ENCODE measurements around the gene SNTB2. TPM values are rescaled to one million over a fixed set of nuclear protein-coding genes. Genes with fewer than 3 reads are reported as not detected.

The SNTB2 gene
- total RNA-seq, 1 donor from 2014 or later: 22.9 TPM

GRCh38 chr16:69309316-69309715 is 122.4 kb downstream of the SNTB2 start:
- H3K4me2 ChIP-seq: no peak overlapping the region
- Mint-ChIP-seq H3K4me1 (peaks cover 18% of the 10 kb centered on the region), H3K27me3 (ENCODE audit: insufficient read depth, low read depth) (peaks cover 3% of the 10 kb centered on the region), H3K27ac (no peak overlapping the region), H3K36me3 (peaks cover 8% of the 10 kb centered on the region), H3K9me3 (no peaks in the 10 kb centered on the region), H3K4me3 (no peak overlapping the region)
- peaks cover 26% of the 10 kb centered on the region for H3F3A ChIP-seq (ENCODE audit: low read depth)
- H3K9ac ChIP-seq: no peak overlapping the region
- H3K27me3 ChIP-seq: no peaks in the 10 kb centered on the region
- H3K27ac ChIP-seq: no peak overlapping the region
- H3K79me2 ChIP-seq (ENCODE audit: low read depth): peaks cover 28% of the 10 kb centered on the region
- H3K36me3 ChIP-seq: no peaks in the 10 kb centered on the region
- H3K4me1 ChIP-seq: no peaks in the 10 kb centered on the region
- no peak for DNase-seq (ENCODE audit: low spot score)
- H3K9me3 ChIP-seq (ENCODE audit: low read depth): no peaks in the 10 kb centered on the region
- H4K20me1 ChIP-seq (ENCODE audit: low read depth): peaks cover 13% of the 10 kb centered on the region
- no peak overlapping the region for H3K4me3 ChIP-seq
- H2AFZ ChIP-seq (replicated peaks): no peak overlapping the region
- no peak for TF ChIP-seq EZH2phosphoT487 (IDR thresholded peaks at IDR 0.05)
- TF ChIP-seq CTCF (IDR thresholded peaks at IDR 0.05): no peak
- no peak for TF ChIP-seq EZH2 (IDR thresholded peaks at IDR 0.05)

- peak within 1 kb of the TSS; percentile 86 for H3K27ac Mint-ChIP-seq
- H3K27me3 Mint-ChIP-seq (ENCODE audit: insufficient read depth, low read depth): peaks cover 3% of the 10 kb centered on the region
- H3K79me2 ChIP-seq (ENCODE audit: low read depth): peaks cover 41% of the 10 kb centered on the region
- no peaks in the 10 kb centered on the region for H3K9me3 ChIP-seq (ENCODE audit: low read depth)
- TF ChIP-seq EZH2phosphoT487 (IDR thresholded peaks at IDR 0.05) (no peak), CTCF (IDR thresholded peaks at IDR 0.05) (peak; percentile 81)
- peak within 1 kb of the TSS; percentile 64 for H3K9ac ChIP-seq
- no peak within 1 kb of the TSS for H3K27ac ChIP-seq
- peak within 1 kb of the TSS; percentile 90 for H2AFZ ChIP-seq (replicated peaks)
- H3K9me3 Mint-ChIP-seq: no peaks in the 10 kb centered on the region
- H3K4me1 ChIP-seq: no peaks in the 10 kb centered on the region
- H3K27me3 ChIP-seq: no peaks in the 10 kb centered on the region
- H3K4me3 ChIP-seq: peak within 1 kb of the TSS; percentile 99
- peaks cover 13% of the 10 kb centered on the region for H4K20me1 ChIP-seq (ENCODE audit: low read depth)
- no peaks in the 10 kb centered on the region for H3K36me3 ChIP-seq
- peak; percentile 98 for DNase-seq (ENCODE audit: low spot score)
- H3K36me3 Mint-ChIP-seq: peaks cover 9% of the 10 kb centered on the region
- peaks cover 26% of the 10 kb centered on the region for H3F3A ChIP-seq (ENCODE audit: low read depth)
- H3K4me2 ChIP-seq: peak within 1 kb of the TSS; percentile 83
- peak within 1 kb of the TSS; percentile 98 for H3K4me3 Mint-ChIP-seq
- H3K4me1 Mint-ChIP-seq: peaks cover 18% of the 10 kb centered on the region
Measured at GRCh38 chr16:69310653-69311532, 123.9 kb downstream of the SNTB2 start, which contains the start of gene VPS4A. VPS4A (plus strand) TSS chr16:69311350; CDS start chr16:69311512, 162 bp downstream.

- H2AFZ ChIP-seq (replicated peaks): peak overlapping the region; percentile 90
- no peaks in the 10 kb centered on the region for H3K27me3 ChIP-seq
- Mint-ChIP-seq H3K36me3 (peaks cover 15% of the 10 kb centered on the region), H3K27me3 (ENCODE audit: insufficient read depth, low read depth) (peaks cover 3% of the 10 kb centered on the region), H3K9me3 (no peaks in the 10 kb centered on the region), H3K4me1 (peaks cover 18% of the 10 kb centered on the region), H3K4me3 (peak overlapping the region; percentile 98), H3K27ac (peak overlapping the region; percentile 86)
- peak overlapping the region; percentile 64 for H3K9ac ChIP-seq
- peaks cover 41% of the 10 kb centered on the region for H3K79me2 ChIP-seq (ENCODE audit: low read depth)
- H3F3A ChIP-seq (ENCODE audit: low read depth): peaks cover 26% of the 10 kb centered on the region
- peak; percentile 60 for DNase-seq (ENCODE audit: low spot score)
- no peaks in the 10 kb centered on the region for H3K36me3 ChIP-seq
- H3K4me2 ChIP-seq: peak overlapping the region; percentile 83
- peak overlapping the region; percentile 99 for H3K4me3 ChIP-seq
- H3K9me3 ChIP-seq (ENCODE audit: low read depth): no peaks in the 10 kb centered on the region
- no peaks in the 10 kb centered on the region for H3K4me1 ChIP-seq
- H3K27ac ChIP-seq: no peak overlapping the region
- TF ChIP-seq CTCF (IDR thresholded peaks at IDR 0.05): peak; percentile 19
- no peak for TF ChIP-seq EZH2 (IDR thresholded peaks at IDR 0.05)
- peaks cover 13% of the 10 kb centered on the region for H4K20me1 ChIP-seq (ENCODE audit: low read depth)
Measured at GRCh38 chr16:69311533-69312387, 124.8 kb downstream of the SNTB2 start.
